HG03103 (cell line): ENCODE results near the gene TMEFF2.

ENCODE experiments used
- ATAC-seq: cut with Tn5 transposase; IDR thresholded peaks from one replicate; pipeline ENCODE4 v1.9.1; 2021; ENCODE audit warnings: low read depth; ENCODE audit not compliant: unreplicated experiment

TMEFF2 gene

DNA sequence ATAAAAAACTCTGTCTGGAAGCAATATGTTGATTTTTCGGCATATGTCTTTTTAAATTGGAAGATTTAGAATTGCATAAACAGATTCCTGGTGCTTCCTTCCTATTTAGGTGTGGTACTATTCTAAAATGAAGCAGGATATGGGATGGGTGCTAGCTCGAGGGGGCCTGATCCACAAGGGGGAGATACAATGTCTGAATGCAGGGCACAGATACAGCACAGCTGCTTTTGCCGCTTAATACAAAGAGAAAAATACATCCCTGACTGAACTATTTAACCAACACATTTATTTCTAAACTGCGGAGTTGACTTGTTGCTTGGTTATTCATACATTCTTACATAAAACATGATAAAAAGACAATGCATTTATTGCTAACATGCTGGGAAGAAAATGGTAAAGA is 169.1 kb downstream of the TMEFF2 start:
- no peak for ATAC-seq

DNA sequence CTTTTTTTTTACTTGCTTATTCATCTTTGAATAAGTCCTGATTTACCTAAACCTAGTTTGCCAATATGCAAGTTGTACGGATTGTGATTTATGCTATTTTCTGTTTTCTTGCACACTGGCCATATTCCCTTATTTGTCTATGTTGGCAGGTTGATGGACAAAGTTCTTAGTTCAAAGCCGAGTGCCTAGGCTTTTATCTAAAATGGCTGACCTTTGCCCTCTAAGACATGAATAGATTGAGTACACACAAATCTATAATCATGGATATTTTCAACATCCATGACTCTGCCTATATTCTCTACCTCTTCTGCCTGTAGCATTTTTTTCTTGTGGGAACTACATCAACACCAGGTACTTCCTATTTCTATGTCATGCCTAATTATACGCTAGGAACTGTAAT is 171.7 kb downstream of the TMEFF2 start:
- no peak for ATAC-seq

DNA sequence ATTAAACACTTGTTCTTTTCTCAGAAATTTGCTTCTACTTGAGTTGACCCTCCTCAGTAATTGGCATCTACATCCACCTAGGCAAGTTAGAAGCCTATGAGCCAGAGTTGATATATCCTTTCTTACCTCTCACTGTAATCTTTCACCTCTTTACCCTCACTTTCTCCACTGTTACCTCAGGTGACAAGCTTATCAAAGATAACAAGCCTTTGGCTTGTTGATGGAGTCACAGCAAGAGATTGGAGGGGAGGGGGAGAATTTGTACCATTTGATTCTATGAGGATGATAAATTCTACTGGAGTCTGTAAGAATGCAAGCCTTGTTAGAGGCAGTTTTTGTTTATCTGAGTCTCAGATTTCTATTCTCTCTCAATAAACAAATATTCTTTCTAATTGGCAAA is 176.9 kb downstream of the TMEFF2 start:
- ATAC-seq = no peak

DNA sequence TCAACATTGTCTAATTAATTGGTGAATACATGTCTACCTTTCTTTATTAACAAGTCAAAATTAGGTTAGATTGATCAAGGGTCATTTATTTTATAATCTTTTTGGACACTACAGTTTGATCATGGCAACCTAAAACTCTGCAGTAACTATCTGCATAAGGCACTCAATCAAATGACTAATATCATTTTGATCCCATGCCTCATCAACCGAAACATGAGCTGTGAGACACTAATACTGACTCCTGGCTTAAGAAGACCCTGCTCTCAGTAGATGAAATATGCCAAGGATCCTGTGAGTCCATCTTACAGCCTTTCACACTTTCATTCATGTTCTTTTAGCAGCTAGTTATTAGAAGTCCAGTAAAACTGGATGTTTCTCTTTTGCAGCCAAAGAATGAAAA is 178.5 kb downstream of the TMEFF2 start:
- no peak for ATAC-seq

DNA sequence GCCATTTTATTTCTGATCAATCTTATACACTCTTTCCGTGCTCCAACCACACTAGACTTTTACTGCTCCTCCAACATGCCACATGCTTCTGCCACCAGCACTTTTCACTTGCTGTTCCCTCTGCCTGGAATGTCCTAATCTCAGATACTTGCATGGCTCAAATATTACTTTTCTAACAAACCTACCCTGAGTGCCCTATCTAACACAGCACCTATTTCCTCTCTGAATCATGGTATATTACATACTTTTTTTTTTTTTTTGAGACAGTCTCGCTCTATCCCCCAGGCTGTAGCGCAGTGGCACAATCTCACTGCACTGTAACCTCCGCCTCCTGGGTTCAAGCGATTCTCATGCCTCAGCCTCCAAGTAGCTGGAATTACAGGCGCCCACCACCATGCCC is 181.5 kb downstream of the TMEFF2 start:
- no peak for ATAC-seq

DNA sequence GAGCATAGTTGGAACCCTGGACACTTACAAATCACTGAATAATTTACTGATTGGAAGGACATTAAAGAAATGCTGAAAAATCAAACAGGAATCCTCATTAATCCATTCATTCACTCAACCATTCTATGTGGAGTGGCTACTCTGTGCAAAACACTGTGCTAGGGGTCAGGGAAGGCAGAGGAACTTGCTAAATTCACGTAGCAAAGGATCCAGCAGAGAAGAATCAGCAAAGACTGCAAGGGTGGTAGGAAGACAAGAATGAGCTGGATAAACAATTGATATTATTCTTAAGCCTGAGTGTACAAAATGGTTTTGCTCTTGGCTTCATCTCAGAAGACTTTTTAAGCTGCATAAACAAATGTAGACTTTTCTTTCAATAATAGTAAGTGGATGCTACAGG is 183.5 kb downstream of the TMEFF2 start:
- no peak for ATAC-seq

DNA sequence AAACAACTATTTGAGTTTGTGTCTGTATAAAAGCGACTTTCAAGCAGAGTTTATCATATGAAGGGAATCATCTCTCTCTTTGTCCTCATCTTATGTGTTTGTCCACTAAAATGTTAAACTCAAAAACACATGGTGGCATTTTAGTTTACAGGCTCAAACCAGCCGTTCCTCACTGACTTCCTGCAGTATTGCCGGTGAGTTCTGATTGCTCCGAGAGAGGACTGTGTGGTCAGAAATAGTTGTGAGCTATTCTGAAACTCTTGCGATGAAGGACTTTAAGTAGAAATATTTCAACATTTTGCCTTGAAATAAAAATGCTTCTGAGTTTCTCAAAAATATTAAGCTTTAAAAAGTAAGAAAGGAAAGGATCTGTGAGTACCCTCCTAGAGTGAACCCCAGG is 184.7 kb downstream of the TMEFF2 start:
- no peak for ATAC-seq

DNA sequence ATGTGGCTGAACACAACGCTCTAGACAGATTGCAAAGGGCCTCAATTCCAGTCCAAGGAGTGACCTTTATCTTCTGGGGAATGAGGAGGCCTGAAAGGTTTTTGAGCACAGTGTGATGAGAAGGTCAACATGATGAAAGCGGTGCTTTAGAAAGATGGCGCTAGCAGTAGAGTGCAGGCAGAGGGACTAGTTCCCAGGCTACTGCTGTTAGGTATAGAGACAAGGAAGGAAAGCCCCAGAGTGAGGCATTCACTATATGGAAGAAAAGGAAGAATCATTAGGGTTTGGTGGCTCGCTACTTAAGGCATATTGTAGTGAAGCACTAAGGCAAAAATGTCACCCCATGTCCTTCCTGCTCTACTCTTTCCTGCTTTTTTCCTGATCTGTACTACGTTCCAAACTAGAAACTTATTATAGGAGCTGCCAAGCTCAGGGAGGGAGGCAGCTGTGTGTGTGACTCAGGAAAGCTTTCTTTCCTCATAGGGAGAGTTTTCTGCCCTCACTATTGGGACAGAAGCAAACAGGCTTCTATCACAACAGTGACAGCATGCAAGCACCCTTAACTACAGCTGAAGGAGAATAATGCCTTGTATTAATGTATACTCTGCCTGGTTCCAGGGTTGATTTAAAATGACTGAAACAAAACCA is 187.0 kb downstream of the TMEFF2 start:
- no peak for ATAC-seq

DNA sequence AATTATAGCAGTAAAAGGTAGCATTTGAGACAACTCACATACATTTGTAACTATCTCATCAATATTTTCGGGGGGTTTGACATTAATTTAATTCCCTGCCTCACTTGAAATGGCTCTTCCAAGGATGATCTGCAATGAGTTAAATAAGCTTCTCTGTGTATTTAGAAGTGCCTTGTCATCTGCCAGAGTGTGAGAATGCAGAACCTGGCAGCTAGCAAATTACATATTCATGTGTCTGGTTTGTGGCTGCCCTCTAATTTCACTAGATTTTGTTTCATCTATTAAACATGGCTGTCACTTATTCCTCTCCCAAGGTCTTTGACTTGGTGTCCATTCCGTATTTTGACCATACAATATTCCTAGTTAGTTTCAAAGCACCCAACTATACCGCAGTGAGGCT is 189.5 kb downstream of the TMEFF2 start:
- ATAC-seq = no peak

DNA sequence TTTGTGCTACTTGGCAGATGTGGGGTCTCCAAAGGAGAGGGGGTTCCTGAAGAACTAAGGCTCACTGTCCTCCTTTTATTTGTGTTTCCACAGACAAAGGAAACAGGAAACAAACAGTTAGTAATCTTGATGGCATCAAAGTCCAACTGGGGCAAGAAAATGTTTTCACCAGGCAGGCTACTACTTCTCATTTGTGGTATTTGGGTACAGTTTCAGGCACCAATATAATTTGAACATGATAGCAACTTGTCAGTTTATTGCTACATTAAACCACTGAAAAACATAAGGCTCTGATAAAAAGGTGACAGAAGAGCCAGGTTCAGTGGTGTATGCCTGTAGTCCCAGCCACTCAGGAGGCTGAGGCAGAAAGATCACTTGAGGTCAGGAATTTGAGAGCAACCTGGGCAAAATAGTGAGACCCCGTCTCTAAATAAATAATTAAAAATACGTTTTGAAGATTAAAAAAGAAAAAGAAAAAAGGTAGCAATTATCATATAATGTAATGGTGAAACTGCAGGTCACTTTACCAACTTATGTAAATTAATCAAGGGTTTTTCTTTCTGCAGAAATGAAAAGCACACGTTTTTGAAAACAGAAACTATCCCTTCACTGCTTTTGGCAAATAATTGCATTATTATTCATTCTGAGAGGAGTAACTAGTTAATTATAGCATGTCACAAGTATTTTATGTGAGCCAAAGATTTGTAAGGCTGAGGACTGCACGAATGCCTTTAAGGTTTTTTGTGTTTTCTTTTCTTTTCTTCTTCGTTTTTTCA is 190.4 kb downstream of the TMEFF2 start:
- ATAC-seq = peak; percentile 53

DNA sequence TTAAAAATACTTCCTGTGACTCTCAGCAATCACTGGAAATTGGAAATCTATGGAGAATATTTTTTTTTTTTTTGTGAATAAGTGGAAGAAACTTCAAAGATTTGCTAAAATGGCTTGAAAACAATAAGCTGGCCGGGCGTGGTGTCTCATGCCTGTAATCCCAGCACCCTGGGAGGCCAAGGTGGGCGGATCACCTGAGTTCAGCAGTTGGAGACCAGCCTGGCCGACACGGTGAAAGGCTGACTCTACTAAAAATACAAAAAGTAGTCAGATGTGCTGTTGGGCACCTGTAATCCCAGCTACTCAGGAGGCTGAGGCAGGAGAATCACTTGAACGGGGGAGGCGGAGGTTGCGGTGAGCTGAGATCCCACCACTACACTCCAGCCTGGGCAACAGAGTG is 192.3 kb downstream of the TMEFF2 start:
- ATAC-seq = no peak

DNA sequence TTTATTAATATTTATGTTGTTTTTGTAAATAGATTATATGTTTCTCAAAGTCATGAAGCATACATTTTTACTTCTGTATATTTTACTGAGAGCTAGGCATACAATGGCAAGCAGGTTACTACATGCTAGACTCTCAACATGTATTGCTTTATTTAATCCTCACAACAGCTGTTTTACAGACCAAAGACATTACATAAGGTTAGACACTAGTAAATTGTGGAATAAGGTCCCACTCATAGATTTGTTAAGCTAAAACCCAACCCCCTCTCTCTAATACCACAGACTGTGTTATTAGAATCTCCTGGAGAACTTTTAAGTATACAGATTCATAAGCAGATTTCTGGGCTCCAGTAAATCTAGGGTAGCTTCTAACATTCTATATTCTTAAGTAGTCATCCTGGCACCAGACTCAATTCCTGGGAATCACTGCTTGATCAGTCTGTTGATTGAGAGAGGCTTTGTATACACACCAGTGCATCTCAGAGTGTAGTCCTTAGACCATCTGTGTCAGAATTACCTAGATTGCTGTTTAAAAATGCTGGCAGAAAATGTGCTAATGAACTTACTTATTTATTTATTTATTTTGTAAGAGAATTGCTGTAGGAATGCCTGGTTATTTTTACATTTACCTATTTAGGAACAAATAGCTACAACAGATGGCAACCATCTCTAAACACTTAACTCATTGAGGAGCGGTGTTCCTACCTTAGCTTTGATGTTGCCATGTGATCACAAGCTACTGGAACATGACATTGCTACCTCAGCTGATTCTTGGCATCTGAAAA is 194.3 kb downstream of the TMEFF2 start:
- ATAC-seq = no peak

DNA sequence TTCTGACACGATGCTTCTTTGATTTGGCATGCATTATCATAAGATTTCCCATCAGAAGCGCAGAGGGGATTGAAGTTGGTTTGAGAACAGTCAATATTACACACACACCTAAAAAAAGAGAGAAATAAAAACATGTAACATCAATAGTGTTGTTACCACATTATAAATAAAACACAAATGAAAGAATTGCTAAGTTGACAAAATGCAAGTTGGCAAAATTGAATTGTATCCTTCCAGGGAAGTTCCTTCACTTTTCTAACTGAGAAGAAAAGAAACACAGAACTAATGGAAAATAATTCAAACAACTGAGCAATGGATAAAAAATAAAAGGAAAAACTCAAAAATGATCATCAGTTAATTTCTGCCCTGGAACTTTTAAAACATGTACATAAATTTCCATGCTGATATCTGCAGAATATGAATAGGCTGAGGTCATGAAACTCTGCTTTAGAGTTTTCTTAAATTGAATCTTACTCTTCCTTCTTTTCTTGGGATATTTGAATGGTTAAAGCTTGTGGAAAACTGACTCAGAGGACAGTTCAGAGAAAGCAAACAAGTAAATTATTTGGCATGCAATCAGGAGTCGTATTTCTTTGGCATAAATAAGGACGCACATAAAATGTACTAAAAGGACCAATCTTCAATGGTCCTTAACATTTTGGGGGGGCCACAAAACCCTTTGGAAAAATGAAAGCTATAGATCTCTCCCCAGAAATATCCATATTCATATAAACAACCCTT is 195.5 kb downstream of the TMEFF2 start:
- ATAC-seq = no peak

DNA sequence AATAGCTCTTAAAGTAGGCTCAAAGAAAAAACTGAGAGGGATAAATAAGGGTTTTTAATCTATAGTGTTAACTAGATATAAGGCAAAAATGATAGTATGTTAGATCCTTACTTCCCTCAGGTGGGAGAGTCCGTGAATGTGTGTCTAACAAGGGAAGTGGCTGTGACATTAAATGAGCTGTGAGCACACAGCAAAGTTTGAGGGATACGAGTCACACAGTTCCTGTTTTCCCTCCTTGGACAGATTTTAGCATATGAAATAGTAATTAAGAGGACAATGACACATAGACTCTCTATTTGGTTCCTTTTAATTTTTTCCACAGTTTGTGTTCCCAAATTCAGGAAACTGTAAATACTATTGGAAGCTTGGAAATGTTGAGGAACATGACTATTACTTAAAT is 199.4 kb downstream of the TMEFF2 start:
- no peak for ATAC-seq

DNA sequence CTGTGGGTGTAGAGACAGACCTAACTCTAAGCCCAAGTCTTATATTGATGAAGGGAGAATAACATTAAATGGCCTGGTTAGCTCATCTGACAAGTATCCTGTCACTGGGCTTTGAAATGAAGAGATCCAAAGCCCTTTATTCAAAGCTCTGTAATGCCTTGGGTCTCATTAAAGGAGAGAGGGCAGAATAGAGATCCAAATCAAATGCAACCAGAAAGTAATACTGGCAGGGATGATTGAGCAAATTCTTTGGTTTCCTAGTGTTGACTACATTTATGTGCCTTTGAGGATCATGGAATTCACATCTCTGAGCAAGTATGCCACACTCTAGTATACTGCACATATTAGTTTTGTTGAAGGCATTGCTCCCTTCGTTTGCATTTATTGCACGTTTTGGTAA is 200.0 kb downstream of the TMEFF2 start:
- ATAC-seq = no peak

DNA sequence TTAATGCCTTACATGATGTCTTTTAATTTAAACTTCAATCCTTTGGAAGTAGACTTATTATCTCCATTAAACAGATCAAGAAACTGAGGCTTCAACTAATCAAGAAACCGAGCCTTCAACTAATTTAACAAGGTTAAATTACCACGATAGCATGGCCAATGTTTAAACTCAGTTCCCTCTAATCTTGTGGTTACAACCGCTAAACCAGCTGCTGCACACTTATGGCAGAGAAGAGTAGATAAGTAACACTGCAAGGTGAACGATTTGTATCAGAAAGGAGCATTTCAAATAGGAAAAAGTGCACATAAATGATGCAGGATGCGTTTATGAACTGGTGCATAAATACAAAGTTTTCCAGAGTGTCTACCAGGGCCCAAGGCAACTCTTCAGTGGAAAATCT is 203.3 kb downstream of the TMEFF2 start:
- no peak for ATAC-seq

DNA sequence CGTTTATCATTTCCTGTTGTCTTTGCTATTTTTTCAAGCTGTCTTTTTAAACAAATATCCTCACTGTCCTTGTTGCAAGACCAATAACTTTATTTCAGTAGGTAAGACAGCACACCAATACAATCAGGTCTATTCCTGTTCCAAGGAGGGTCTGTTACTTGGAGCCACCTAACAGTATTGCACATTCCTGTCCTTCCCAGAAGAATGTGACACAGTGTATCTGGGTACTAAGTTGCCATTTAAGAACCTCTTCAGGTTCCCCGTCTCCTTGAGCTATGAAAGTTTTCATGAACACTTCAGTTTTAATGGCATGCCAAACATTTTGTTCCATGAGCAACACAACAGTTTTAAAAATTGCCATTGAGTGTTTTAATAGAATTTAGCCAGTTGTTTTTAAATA is 209.0 kb downstream of the TMEFF2 start:
- ATAC-seq = no peak

DNA sequence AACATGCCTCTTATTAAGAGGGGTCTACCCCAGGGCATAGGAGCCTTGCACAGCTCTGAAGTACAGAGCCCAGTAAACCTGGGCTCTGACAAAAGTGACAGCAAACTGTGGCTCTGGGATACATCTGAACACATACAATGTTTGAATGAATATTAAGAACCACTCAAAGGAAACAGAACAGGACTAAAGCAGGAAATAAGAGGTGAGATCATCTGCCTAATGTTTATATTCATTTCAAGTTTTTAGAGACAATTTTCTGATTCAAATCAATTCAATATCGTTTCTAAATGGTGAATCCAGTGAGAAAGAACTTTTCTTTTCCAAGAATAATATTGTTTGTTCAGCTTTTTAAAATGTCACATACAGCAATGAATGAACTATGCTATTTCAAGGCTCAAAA is 211.1 kb downstream of the TMEFF2 start:
- no peak for ATAC-seq

DNA sequence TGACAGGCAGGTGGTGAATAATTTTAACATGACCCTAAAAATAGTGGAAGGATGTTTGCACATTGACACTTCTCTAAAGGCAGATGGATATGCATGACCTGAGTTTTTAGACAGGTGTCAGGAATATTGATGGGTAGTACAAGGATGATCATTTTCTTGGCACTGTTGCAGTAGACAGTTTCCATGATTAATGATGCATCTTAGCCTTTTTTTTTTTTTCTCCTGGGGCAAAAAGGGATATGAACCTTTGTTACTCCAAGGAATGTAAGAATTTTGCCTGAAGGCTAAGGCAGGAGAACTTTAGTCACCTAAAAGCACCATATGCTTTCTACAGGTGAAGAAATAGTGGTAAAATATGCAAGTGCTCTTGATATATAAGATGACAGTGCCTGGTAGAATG is 211.5 kb downstream of the TMEFF2 start:
- no peak for ATAC-seq

DNA sequence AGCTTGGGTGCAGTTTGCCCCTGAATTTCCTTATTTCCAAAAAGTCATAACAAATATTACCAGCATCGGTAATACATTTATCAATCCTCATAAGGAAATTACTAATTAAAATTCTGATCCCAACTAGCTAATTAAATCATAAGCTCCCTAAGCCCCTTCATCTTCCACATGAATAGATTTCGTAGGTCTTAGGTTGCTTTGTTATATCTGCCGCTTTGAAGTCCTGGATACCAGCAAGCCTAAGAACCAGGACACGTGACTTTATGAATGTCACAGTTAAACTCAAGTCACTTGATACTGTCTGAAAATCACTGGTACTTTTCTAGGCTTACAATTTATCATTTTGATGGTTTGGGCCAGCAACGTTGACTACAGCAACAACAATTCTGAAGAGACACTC is 213.0 kb downstream of the TMEFF2 start:
- ATAC-seq = no peak

DNA sequence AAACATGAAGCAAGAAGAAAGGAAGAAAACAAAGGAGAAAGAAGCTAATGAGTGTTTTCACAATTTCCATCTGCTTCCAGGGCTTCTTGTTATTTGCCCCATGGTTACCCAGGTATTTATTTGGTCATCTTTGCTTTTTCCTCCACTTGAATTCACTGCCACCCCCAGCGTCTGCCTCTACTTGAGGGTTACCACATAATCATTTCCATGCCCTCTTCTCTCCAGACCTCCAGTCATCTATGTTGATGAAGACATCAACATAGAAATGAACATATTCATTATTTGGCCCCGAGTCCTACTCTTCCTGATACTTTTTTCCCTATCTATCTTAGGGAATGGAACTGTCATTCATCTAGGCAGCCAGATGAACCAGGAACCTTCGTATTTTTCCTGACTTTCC is 214.2 kb downstream of the TMEFF2 start:
- no peak for ATAC-seq
